ENCODE measurements around the gene CDC42EP3.

DNA sequence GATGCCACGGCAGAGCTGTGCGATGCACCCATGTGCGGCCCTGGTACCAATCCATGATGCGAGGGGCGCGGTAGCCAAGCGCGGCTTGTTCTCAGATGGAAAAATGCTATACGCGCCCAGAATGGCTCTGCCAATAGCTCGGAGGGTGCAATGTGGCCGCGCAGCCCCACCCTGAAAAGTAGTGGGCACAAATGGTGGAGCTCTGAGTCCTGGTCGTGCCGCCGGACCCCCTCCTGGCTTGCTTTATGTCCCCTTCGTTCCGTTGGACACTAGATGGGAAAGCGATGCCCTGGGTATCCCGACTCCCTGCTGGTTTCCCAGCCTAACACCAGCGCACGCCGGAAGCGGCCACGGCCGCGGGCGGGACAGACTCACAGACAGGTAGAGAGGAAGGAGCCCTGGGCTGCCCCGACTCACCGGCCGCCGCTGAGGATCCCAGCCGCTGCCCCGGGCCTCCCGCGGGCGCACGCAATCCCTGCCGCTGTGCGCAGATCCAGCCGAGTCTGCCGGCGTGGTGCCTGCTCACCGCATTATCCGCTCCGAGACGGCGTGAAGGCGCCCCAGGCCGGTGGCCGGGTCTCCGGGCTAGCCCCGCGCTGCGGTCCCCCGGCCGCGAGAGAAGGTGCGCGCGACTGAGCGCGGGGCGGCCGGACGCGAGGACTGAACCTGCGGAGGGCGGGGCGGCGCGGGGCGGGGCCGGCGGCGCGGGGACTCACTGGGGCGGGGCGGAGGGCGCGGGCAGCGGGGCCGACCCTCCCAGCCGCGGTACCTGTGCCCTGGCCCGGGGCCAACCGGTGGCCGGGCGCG is at the start of gene CDC42EP3:
- TF ChIP-seq, protein P1, sequence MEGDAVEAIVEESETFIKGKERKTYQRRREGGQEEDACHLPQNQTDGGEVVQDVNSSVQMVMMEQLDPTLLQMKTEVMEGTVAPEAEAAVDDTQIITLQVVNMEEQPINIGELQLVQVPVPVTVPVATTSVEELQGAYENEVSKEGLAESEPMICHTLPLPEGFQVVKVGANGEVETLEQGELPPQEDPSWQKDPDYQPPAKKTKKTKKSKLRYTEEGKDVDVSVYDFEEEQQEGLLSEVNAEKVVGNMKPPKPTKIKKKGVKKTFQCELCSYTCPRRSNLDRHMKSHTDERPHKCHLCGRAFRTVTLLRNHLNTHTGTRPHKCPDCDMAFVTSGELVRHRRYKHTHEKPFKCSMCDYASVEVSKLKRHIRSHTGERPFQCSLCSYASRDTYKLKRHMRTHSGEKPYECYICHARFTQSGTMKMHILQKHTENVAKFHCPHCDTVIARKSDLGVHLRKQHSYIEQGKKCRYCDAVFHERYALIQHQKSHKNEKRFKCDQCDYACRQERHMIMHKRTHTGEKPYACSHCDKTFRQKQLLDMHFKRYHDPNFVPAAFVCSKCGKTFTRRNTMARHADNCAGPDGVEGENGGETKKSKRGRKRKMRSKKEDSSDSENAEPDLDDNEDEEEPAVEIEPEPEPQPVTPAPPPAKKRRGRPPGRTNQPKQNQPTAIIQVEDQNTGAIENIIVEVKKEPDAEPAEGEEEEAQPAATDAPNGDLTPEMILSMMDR (IDR thresholded peaks at IDR 0.05), result no peak
- TF ChIP-seq POLR2A (IDR thresholded peaks at IDR 0.05), result peak; percentile 23 to 27

All from adrenal gland (tissue), 5 donors.